ENCODE measurements around the gene UPF1. TPM values are rescaled to one million over a fixed set of nuclear protein-coding genes. Genes with fewer than 3 reads are reported as not detected.

The UPF1 gene
- total and polyA plus RNA-seq, 2 of the 13 experiments (the other 11 are each of a cell fraction or from before 2014, with no cell fraction given) = 16.9 to 41.8 TPM

DNA sequence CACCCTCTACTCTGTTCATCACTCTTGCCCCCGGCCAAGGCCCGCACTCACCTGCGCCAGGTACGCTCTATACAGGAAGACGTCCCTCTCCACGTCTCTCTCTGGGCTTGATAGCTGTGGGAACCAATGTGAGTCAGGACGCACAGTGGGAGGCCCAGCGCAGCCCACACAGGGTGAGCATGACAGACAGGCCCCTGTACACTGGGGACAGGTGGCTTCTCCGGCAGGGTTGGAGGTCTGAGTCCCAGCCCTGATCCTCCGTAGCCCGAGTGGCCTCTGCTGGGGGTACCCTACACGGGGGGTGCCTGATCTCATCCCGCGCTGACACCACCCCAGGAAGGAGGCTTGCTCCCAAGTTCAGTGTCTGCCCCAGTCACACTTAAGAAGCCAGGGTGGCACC lies 81.2 kb downstream of the UPF1 start:
- ATAC-seq (peak; percentile 8; the same call in 1 of the 3 replicates), FAIRE-seq (no peak), DNase-seq (ENCODE audit: low spot score) (no peak)
- Histone ChIP-seq H3K4me1 (ENCODE audit: insufficient read depth, low read length) (peaks cover 22% of the 10 kb centered on the region), H3K27me3 (ENCODE audit: control insufficient read depth in 1 of 2, insufficient read depth in 2 of 2, low read length in 2 of 2) (no peaks in the 10 kb centered on the region), H3K9ac (ENCODE audit: insufficient read depth, low read depth, low read length) (no peak overlapping the region), H4K20me1 (ENCODE audit: insufficient read depth, low read length) (peaks cover 14% of the 10 kb centered on the region; the same call in 1 of the 2 replicates), H2AFZ (ENCODE audit: low read length) (no peak overlapping the region), H3K4me2 (ENCODE audit: low read depth, low read length) (no peak overlapping the region), H3K27ac (ENCODE audit: extremely low read length, insufficient read depth, low read length) (no peak overlapping the region), H3K9me3 (ENCODE audit: low read length) (no peaks in the 10 kb centered on the region), H3K4me3 (replicated peaks in 1 of 3; ENCODE audit: insufficient read depth in 1 of 3, low read depth in 2 of 3, low read length in 3 of 3) (no peak overlapping the region), H3K79me2 (ENCODE audit: insufficient read depth, low read length) (peaks cover 25% of the 10 kb centered on the region), H3K36me3 (replicated peaks in 1 of 2; ENCODE audit: control insufficient read depth in 1 of 2, insufficient read depth in 2 of 2, low read length in 2 of 2) (peaks cover 20 to 48% of the 10 kb centered on the region in 2 experiments)
- TF ChIP-seq AGO2 (optimal IDR thresholded peaks at IDR 0.05; ENCODE audit: low read depth, low read length) (peak; percentile 19), MTA1 (CRISPR knock-in tag; IDR thresholded peaks at IDR 0.05; ENCODE audit: borderline replicate concordance) (no peak)
- in situ Hi-C loops (cut with HindIII; ENCODE audit: extremely low pct_ligation_motif_present, low pct_unique_long_range_greater_than_20kb) = no loop called here
- POLR2A ChIA-PET = no interaction called here
- intact Hi-C loops (cut with micrococcal nuclease; ENCODE audit: unreplicated experiment) = no loop called here
- CTCF ChIA-PET (ENCODE audit: low intra/inter-chr PET ratio, low total read pairs) = no interaction called here
- WGBS (ENCODE audit: low lambda C conversion rate) = 98% methylated on average over 9 of the region's 14 CpGs
- no TSS peak for BruUV-seq (replicated peaks)

DNA sequence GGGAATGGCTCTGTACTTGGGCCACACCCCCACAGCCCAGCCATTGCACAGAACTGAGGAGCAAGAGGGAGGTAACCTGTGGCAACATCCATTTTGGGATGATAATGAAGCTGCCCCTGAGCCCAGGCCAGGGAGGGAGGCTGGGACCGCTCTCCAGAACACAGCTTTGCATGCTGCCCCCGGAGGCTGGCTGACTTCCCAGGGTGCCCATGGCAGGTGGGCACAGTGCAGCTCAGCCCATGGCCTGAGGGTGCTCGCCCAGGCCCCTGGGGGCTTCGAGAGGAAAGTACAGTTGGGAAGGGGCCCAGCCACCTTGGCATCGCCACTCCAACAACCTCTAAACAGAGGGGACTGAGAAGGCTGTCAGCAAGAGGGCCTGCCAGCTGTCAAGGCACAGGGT lies 81.7 kb downstream of the UPF1 start:
- Histone ChIP-seq H3K27me3 (ENCODE audit: control insufficient read depth in 1 of 2, insufficient read depth in 2 of 2, low read length in 2 of 2) (no peaks in the 10 kb centered on the region; a peak in 1 of 5 replicates), H3K9me3 (ENCODE audit: low read length) (no peaks in the 10 kb centered on the region), H3K4me3 (replicated peaks in 1 of 3; ENCODE audit: insufficient read depth in 1 of 3, low read depth in 2 of 3, low read length in 3 of 3) (no peak overlapping the region), H3K36me3 (replicated peaks in 1 of 2; ENCODE audit: control insufficient read depth in 1 of 2, insufficient read depth in 2 of 2, low read length in 2 of 2) (peaks cover 20 to 46% of the 10 kb centered on the region in 2 experiments), H4K20me1 (ENCODE audit: insufficient read depth, low read length) (peaks cover 16% of the 10 kb centered on the region; the same call in 1 of the 2 replicates), H3K79me2 (ENCODE audit: insufficient read depth, low read length) (peaks cover 30% of the 10 kb centered on the region), H3K9ac (ENCODE audit: insufficient read depth, low read depth, low read length) (no peak overlapping the region), H3K4me2 (ENCODE audit: low read depth, low read length) (no peak overlapping the region), H3K4me1 (ENCODE audit: insufficient read depth, low read length) (peaks cover 22% of the 10 kb centered on the region), H2AFZ (ENCODE audit: low read length) (no peak overlapping the region), H3K27ac (ENCODE audit: extremely low read length, insufficient read depth, low read length) (no peak overlapping the region)
- no peak for FAIRE-seq
- no TSS peak for BruUV-seq (replicated peaks)
- CTCF ChIA-PET (ENCODE audit: low intra/inter-chr PET ratio, low total read pairs) = no interaction called here
- no peak for ATAC-seq
- 100% methylated on average over 3 of the region's 5 CpGs for WGBS (ENCODE audit: low lambda C conversion rate)
- POLR2A ChIA-PET = no interaction called here
- in situ Hi-C loops (cut with HindIII; ENCODE audit: extremely low pct_ligation_motif_present, low pct_unique_long_range_greater_than_20kb) = no loop called here
- 0 out of 2 replicates have a peak, but pooled peaks have one; percentile 55 for TF ChIP-seq RBFOX2 (IDR thresholded peaks at IDR 0.05; ENCODE audit: low read depth, low read length)
- 0 out of 2 replicates have a peak, but pooled peaks have one; percentile 44 for TF ChIP-seq HNRNPL (IDR thresholded peaks at IDR 0.05; ENCODE audit: low read depth, low read length)
- TF ChIP-seq ZNF878 (CRISPR knock-in tag; IDR thresholded peaks at IDR 0.05) = no peak
- DNase-seq (ENCODE audit: low spot score) = no peak
- intact Hi-C loops (cut with micrococcal nuclease; ENCODE audit: unreplicated experiment) = no loop called here

Data from HepG2 (cell line).